Upper lobe of right lung (tissue), 1 donor: ENCODE data around the gene PPP2R5B. TPM values are rescaled to one million over a fixed set of nuclear protein-coding genes. Genes with fewer than 3 reads are reported as not detected.

Source experiments
- ATAC-seq: fragments of 200-7000 bp; cut with Tn5 transposase; one replicate; pipeline ENCODE4 v1.9.1; 2020; ENCODE audit warnings: mild to moderate bottlenecking, moderate library complexity
- DNase-seq: peaks from one replicate; pipeline ENCODE4 v3.0.0-alpha.2; 2020
- H3K27ac ChIP-seq: fragments of 200-600 bp; one replicate; pipeline ENCODE4 v1.8.0; 2022
- H3K27me3 ChIP-seq: fragments of 200-600 bp; one replicate; pipeline ENCODE4 v1.8.0; 2022; ENCODE audit warnings: mild to moderate bottlenecking
- H3K36me3 ChIP-seq: fragments of 200-600 bp; one replicate; pipeline ENCODE4 v1.8.0; 2022
- H3K4me1 ChIP-seq: fragments of 200-600 bp; one replicate; pipeline ENCODE4 v1.8.0; 2022
- H3K4me3 ChIP-seq: fragments of 200-600 bp; one replicate; pipeline ENCODE4 v1.8.0; 2022; ENCODE audit warnings: mild to moderate bottlenecking
- H3K9me3 ChIP-seq: fragments of 200-600 bp; one replicate; pipeline ENCODE4 v1.8.0; 2022
- CTCF ChIP-seq: fragments of 200-600 bp; IDR thresholded peaks from one replicate; pipeline ENCODE4 v1.8.0; 2022; ENCODE audit warnings: antibody characterized with exemption
- intact Hi-C: fragments of 100-400 bp; cut with DNase I; formaldehyde crosslinking; loops from one replicate; pipeline ENCODE4 v1.11.0; 2022
- total RNA-seq: library from RNA; stranded (reverse); fragmentation: NEBNext Ultra II Directional; extraction: Animal tissue kit (Norgen Biotek cat#: 25700); gene quantifications from one replicate; pipeline ENCODE4 v1.2.1, GENCODE V29; 2021
- donor health status: DM: no; HTN: yes; CAD: no; lungs with severe emphysema.

The PPP2R5B gene
- total RNA-seq, 1 donor from 2014 or later, result 29.4 TPM

- Histone ChIP-seq H3K4me1 (peaks cover 6% of the 10 kb centered on the region), H3K27ac (no peak overlapping the region), H3K4me3 (no peak overlapping the region), H3K27me3 (no peaks in the 10 kb centered on the region), H3K9me3 (no peaks in the 10 kb centered on the region), H3K36me3 (peaks cover 33% of the 10 kb centered on the region)
- ATAC-seq (peak; percentile 90), DNase-seq (peak; percentile 94)
- peak; percentile 90 for TF ChIP-seq CTCF
- intact Hi-C loops, result loop anchor here (5.0 kb wide), 1 partner anchor 47 kb away; no protein-coding TSS in a partner anchor
These were observed 30.2 kb upstream of the PPP2R5B start for GRCh38 chr11:64894070-64894811.

- Histone ChIP-seq H3K27ac (no peak overlapping the region), H3K36me3 (peaks cover 34% of the 10 kb centered on the region), H3K9me3 (no peaks in the 10 kb centered on the region), H3K27me3 (no peaks in the 10 kb centered on the region), H3K4me1 (peaks cover 6% of the 10 kb centered on the region), H3K4me3 (no peak overlapping the region)
- no peak for TF ChIP-seq CTCF
- ATAC-seq (peak; percentile 1), DNase-seq (no peak)
- intact Hi-C loops, result loop anchor here (5.0 kb wide), 1 partner anchor 48 kb away; no protein-coding TSS in a partner anchor
These were observed 29.6 kb upstream of the PPP2R5B start for GRCh38 chr11:64894812-64895452.

GRCh38 chr11:64896448-64897022 lies 28.0 kb upstream of the PPP2R5B start:
- peaks cover 47% of the 10 kb centered on the region for H3K36me3 ChIP-seq
- DNase-seq (no peak), ATAC-seq (no peak)
- peaks cover 6% of the 10 kb centered on the region for H3K4me1 ChIP-seq
- H3K4me3 ChIP-seq, result no peak overlapping the region
- H3K27me3 ChIP-seq, result no peaks in the 10 kb centered on the region
- TF ChIP-seq CTCF, result no peak
- no peaks in the 10 kb centered on the region for H3K9me3 ChIP-seq
- H3K27ac ChIP-seq, result no peak overlapping the region
- intact Hi-C loops, result no loop called here

- Histone ChIP-seq H3K27ac (no peak overlapping the region), H3K4me3 (no peak overlapping the region), H3K27me3 (no peaks in the 10 kb centered on the region), H3K9me3 (no peaks in the 10 kb centered on the region), H3K36me3 (peaks cover 57% of the 10 kb centered on the region), H3K4me1 (peaks cover 6% of the 10 kb centered on the region)
- DNase-seq (no peak), ATAC-seq (no peak)
- TF ChIP-seq CTCF, result no peak
- intact Hi-C loops, result no loop called here
These were observed 27.0 kb upstream of the PPP2R5B start for GRCh38 chr11:64897381-64898075.

GRCh38 chr11:64898076-64898445 lies 26.4 kb upstream of the PPP2R5B start:
- no peak for ATAC-seq
- TF ChIP-seq CTCF, result no peak
- H3K9me3 ChIP-seq, result no peaks in the 10 kb centered on the region
- no peak overlapping the region for H3K27ac ChIP-seq
- intact Hi-C loops, result no loop called here
- no peak overlapping the region for H3K4me3 ChIP-seq
- H3K4me1 ChIP-seq, result peaks cover 6% of the 10 kb centered on the region
- peaks cover 63% of the 10 kb centered on the region for H3K36me3 ChIP-seq
- DNase-seq, result no peak
- no peaks in the 10 kb centered on the region for H3K27me3 ChIP-seq
